GM21723 (cell line): ENCODE measurements around the gene KIF26A.

ENCODE experiments used
- ATAC-seq: cut with Tn5 transposase; IDR thresholded peaks from one replicate; pipeline ENCODE4 v1.9.1; 2021; ENCODE audit warnings: mild to moderate bottlenecking, moderate library complexity; ENCODE audit not compliant: unreplicated experiment

KIF26A gene

DNA sequence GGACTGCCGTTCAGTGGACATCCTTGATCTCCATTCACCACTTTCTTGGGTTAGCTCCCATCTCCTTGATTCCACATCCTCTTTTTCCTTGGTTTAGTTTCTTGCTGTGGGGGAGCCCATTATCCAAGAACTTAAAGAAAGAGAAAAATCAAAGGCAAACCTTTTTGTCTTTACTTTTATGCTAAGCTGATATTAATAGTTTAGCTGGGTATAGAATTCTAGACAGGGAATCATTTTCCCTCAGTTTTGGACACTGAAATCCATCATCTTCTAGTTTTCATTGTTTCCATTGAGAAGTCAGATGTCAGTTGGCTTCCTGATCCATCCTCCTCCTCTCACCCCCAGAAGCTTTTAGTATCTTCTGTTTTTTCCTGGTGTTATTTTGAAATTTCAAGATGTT lies 8.8 kb upstream of the KIF26A start:
- ATAC-seq: no peak

DNA sequence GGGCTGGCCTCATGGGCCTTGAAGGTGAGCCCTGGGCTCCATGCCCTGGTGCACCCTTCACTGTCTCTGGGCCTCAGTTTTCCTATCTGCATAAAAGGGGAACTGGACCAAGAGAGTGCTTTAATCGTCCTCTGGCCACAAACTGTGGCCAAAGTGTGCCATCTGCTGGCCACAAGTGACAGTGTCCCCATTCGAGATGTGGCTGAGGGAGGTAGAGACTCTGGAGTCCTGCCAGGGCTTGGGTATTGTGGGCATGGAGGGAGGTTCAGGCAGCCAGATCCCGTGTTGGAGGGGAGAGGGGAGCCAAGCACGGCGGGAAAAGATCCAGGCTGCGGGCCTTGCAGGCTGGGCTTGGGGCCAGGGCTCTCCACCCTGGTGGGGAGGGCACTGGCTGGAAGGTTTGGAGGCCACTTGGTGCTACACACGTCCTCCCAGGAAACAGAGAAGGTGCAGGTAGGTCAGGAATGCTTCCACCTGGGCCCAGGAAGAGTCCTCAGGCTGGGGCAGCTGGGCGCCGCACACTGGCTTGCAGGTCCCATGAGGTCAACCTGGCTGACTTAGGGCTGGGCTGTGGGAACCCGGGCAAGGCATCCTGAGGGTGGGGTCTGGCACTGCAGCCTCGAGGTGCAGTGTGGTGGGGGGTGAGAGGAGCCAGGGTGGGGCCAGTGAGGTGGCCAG lies 7.3 kb upstream of the KIF26A start:
- ATAC-seq: no peak

GRCh38 chr14:104131968-104132732 lies 6.2 kb upstream of the KIF26A start:
- no peak for ATAC-seq

DNA sequence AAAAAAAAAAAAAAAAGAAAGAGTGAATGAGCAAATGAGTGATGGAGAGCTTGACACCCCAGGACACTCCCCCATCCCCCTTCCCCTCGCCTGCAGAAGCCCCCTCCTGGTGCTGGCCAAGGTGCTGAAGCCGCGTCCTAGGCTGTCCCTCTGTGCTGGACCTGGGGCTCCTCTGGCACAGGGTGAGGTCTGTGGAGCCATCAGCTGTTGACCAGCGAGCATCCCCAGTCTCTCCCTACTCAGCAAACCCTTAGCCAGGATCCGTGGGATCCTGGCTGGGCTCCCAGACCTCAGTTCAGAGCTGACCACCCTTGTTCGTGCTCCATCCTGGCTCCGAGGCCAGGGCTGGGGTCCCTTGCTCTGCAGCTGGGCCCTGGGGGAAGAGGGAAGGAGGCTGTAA lies 5.4 kb upstream of the KIF26A start:
- no peak for ATAC-seq

- no peak for ATAC-seq
Measured at GRCh38 chr14:104133496-104133895, 4.9 kb upstream of the KIF26A start.

- ATAC-seq: no peak
Measured at GRCh38 chr14:104134061-104134965, 4.1 kb upstream of the KIF26A start.

DNA sequence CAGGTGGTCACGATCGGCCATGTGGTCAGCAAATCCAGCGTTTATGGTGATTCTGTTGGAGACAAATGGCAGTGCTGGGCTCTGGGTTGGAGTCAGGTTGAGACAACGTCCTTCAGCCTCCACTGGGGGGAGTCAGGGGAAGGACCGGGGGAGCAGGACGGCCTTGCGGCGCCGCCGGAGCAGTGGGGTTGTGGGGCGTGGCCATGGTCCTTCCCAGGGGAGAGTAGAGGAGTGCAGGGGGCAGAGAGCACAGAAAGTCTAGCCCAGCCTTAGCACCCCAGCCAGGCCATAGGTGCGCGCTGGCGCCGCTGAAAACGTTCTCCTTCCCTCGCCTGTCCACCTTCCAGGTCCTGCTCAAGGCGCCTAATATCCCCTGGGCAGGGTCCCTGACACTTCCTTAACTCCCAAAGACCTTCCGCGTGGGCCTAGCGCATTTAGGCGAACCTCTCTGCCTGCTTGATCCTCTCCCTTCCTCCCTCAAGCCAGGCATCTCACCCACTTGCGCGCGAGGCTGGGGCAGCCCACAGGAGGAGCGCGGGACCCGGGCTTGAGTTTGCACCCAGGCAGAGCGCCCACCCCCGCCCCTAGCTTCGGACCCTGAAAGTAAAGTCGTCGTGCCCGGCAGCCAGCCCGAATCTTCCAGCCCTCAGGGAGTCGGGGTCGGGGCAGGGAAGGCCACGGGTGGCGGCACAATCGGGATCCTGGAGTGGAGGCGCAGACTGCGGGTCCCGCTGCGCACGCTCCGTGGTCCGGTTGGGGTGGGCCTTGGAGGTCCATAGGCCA lies 3.1 kb upstream of the KIF26A start:
- ATAC-seq: no peak

GRCh38 chr14:104135904-104136471 lies 2.4 kb upstream of the KIF26A start:
- no peak for ATAC-seq

- ATAC-seq: no peak
Measured at GRCh38 chr14:104136472-104137296, 1.7 kb upstream of the KIF26A start.

DNA sequence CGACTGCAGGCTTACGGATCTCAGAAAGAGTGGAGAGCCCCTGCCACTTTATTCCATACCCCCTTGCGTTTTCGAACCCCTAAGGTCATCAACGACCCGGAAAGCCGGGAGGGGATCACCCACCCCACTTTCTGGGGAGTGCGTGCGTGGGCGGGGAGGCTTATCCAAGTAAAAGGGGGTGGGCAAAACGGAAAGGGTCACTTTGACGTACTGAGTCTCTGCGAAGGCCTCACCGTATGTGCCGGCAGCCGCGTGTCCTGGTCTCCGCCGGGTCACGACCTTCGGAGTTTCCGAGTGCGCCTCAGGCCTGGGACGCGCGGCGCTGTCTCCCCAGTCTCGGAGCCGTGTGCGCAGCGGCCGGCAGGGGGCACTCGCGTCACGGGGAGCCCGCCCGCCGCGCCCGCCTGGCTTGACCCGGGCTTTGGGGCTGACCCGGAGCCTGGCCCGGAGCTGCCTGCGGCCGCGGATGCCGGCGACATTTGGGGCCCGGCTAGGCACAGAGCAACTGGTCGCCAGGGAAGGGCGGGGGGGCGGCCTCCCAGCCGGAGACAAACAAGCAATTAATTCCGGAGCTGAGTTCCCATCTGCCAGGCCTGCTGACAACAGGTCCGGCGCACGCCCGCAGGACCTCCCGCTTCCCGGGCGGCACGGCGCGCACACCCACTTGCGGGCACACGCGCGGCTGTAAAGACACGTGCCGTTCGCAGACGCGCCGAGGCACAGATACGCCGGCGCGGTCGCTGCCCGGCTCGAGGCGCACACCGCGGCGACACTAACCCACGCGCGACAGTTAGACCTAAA lies 890 bp upstream of the KIF26A start:
- ATAC-seq: no peak

- ATAC-seq: no peak
Measured at GRCh38 chr14:104138718-104139459, 502 bp downstream of the KIF26A start.

GRCh38 chr14:104139460-104140212 lies 1.2 kb downstream of the KIF26A start:
- ATAC-seq: no peak

DNA sequence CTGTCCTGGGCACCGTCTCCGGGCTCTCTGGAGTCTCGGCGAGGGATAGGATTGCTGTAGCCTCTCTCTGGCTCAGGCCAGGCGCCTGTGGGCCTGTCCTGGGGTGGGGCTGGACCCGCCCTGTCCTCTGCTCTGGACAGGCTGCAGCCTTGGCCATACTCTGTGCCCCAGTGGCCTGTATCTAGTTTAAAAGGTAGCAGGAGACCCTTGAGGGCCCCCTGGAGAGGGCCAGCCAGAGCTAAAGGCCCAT lies 1.8 kb downstream of the KIF26A start:
- ATAC-seq: no peak

- no peak for ATAC-seq
Measured at GRCh38 chr14:104140463-104141331, 2.3 kb downstream of the KIF26A start.

DNA sequence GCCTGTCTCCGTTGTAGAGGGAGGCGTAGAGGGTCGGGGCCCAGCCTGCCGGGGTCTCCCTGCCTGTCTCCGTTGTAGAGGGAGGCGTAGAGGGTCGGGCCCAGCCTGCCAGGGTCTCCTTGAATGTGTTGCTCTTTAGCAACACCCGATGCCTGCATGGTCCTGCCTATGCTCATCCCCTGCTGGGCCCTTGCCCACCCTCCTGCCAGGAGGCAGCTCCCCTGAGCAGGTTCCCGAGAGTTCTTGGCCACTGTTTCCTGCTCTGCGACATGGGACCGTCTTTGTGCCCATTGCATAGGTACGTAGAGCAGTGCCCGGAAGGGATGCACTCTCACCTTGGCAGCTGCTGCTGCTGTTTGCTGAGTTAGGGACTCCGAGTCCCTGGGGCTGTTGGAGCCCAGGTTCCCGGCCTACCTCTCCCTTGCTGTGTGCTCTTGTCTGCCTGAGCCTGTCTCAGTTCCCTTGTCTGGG lies 3.3 kb downstream of the KIF26A start:
- ATAC-seq: no peak

DNA sequence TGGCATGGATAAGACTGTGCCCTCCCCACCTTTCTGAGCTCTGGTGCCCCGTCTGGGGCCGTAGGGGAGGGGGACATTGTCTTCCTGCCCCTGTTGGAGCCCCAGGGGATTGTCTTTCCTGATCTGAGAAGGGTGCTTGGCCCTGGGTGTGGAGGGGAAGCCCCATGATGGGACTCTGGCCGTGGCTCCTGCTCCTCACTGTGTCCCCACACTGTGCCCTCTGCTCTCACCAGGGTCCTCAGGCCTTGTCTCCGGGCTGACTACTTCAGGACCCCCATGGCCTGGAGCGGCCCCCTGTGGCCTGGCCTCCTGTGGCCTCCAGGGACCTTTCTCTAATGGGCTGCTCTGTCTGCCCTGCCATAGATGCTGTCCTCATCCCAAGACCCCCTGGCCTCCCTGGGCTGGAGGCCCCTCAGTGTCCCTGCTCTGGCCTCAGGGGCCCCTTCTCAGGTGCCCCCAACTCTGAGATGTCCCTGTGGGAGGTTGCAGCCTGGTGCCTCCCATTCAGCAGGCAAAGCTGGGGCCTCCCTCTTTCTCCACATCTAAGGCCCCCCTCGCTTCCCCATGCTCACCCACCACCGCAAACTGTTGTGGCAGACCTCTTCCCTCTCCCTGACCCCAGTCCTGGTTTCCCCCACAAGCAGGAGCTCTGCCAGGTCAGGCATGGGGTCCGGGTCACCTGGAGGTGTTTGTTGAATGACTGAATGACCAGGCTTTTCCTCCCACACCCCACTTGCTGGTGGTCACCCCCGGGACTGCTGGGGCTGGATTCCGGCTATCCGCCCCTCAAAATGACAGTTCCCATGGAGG lies 4.0 kb downstream of the KIF26A start:
- ATAC-seq: no peak
